Activated naive CD4-positive, alpha-beta T cell treated with anti-CD3 and anti-CD28 coated beads, Interleukin-2, amount 10 ng/mL, durations not matched to agents 7 days and 5 days (primary cell): ENCODE results near the gene AKIRIN2.
"Not testable (repeated sequence)": the region's sequence is repeated elsewhere in the genome, so short reads cannot be mapped to it uniquely, and the experiment has no call there.

Experiments used
- CTCF ChIA-PET: fragments of 350-600 bp; sonication (Branson Sonifier 250); formaldehyde crosslinking; loops from one replicate; lab custom pipeline; 2021; ENCODE audit warnings: antibody characterized with exemption; lab: Charles Lee
- DNase-seq: peaks from one replicate; pipeline ENCODE4 v3.0.0-alpha.2; 2020
- H3K27ac Mint-ChIP-seq: one replicate; pipeline ENCODE4 v1.8.0; 2021; ENCODE audit warnings: mild to moderate bottlenecking, moderate library complexity, mixed read lengths
- H3K27me3 Mint-ChIP-seq: one replicate; pipeline ENCODE4 v1.8.0; 2021; ENCODE audit warnings: mild to moderate bottlenecking, mixed read lengths
- H3K36me3 Mint-ChIP-seq: one replicate; pipeline ENCODE4 v1.8.0; 2021; ENCODE audit warnings: mixed read lengths
- H3K4me1 Mint-ChIP-seq: one replicate; pipeline ENCODE4 v1.8.0; 2021; ENCODE audit warnings: mixed read lengths
- H3K4me3 Mint-ChIP-seq: one replicate; pipeline ENCODE4 v1.8.0; 2021; ENCODE audit warnings: mild to moderate bottlenecking, moderate library complexity, mixed read lengths
- H3K9me3 Mint-ChIP-seq: one replicate; pipeline ENCODE4 v1.8.0; 2021; ENCODE audit warnings: mixed read lengths

AKIRIN2 gene

GRCh38 chr6:87687893-87688292 is 14.1 kb downstream of the AKIRIN2 start:
- H3K4me1 Mint-ChIP-seq, result peaks cover 31% of the 10 kb centered on the region
- peaks cover 28% of the 10 kb centered on the region for H3K36me3 Mint-ChIP-seq
- H3K9me3 Mint-ChIP-seq, H3K4me3 Mint-ChIP-seq, DNase-seq, H3K27me3 Mint-ChIP-seq, H3K27ac Mint-ChIP-seq, CTCF ChIA-PET: not testable (repeated sequence)

GRCh38 chr6:87687296-87687695 is 14.7 kb downstream of the AKIRIN2 start:
- peaks cover 35% of the 10 kb centered on the region for H3K4me1 Mint-ChIP-seq
- no peaks in the 10 kb centered on the region for H3K9me3 Mint-ChIP-seq
- H3K36me3 Mint-ChIP-seq, result peaks cover 32% of the 10 kb centered on the region
- H3K27ac Mint-ChIP-seq, result peak overlapping the region; percentile 11
- no peak for DNase-seq
- H3K4me3 Mint-ChIP-seq, result no peak overlapping the region
- H3K27me3 Mint-ChIP-seq, result no peaks in the 10 kb centered on the region
- CTCF ChIA-PET, result no interaction called here

- H3K9me3 Mint-ChIP-seq, CTCF ChIA-PET, DNase-seq, H3K27ac Mint-ChIP-seq, H3K4me3 Mint-ChIP-seq, H3K27me3 Mint-ChIP-seq: not testable (repeated sequence)
- Mint-ChIP-seq H3K4me1 (peaks cover 33% of the 10 kb centered on the region), H3K36me3 (peaks cover 37% of the 10 kb centered on the region)
Observed at GRCh38 chr6:87686636-87687205, 15.3 kb downstream of the AKIRIN2 start.

GRCh38 chr6:87684895-87685654 is 17.0 kb downstream of the AKIRIN2 start:
- CTCF ChIA-PET, result no interaction called here
- Mint-ChIP-seq H3K9me3 (no peaks in the 10 kb centered on the region), H3K4me1 (peaks cover 29% of the 10 kb centered on the region), H3K36me3 (peaks cover 37% of the 10 kb centered on the region), H3K27me3 (no peaks in the 10 kb centered on the region), H3K4me3 (no peak overlapping the region), H3K27ac (no peak overlapping the region)
- no peak for DNase-seq

- peaks cover 41% of the 10 kb centered on the region for H3K36me3 Mint-ChIP-seq
- no peak for DNase-seq
- H3K4me1 Mint-ChIP-seq, result peaks cover 29% of the 10 kb centered on the region
- CTCF ChIA-PET, result no interaction called here
- no peak overlapping the region for H3K27ac Mint-ChIP-seq
- H3K27me3 Mint-ChIP-seq, result no peaks in the 10 kb centered on the region
- no peak overlapping the region for H3K4me3 Mint-ChIP-seq
- H3K9me3 Mint-ChIP-seq, result no peaks in the 10 kb centered on the region
Observed at GRCh38 chr6:87683890-87684289, 18.1 kb downstream of the AKIRIN2 start.

- Mint-ChIP-seq H3K27ac (no peak overlapping the region), H3K36me3 (peaks cover 52% of the 10 kb centered on the region), H3K4me3 (no peak overlapping the region), H3K27me3 (no peaks in the 10 kb centered on the region), H3K4me1 (peaks cover 36% of the 10 kb centered on the region), H3K9me3 (no peaks in the 10 kb centered on the region)
- no peak for DNase-seq
- CTCF ChIA-PET, result no interaction called here
Observed at GRCh38 chr6:87682310-87682709, 19.7 kb downstream of the AKIRIN2 start.

- Mint-ChIP-seq H3K27me3 (no peaks in the 10 kb centered on the region), H3K9me3 (no peaks in the 10 kb centered on the region), H3K36me3 (peaks cover 64% of the 10 kb centered on the region), H3K4me3 (no peak overlapping the region), H3K4me1 (peaks cover 21% of the 10 kb centered on the region), H3K27ac (no peak overlapping the region)
- DNase-seq, result no peak
- CTCF ChIA-PET, result no interaction called here
Observed at GRCh38 chr6:87675004-87675681, 26.9 kb downstream of the AKIRIN2 start.

- Mint-ChIP-seq H3K36me3 (peaks cover 65% of the 10 kb centered on the region), H3K4me3 (no peak overlapping the region), H3K27ac (no peak overlapping the region), H3K4me1 (peaks cover 18% of the 10 kb centered on the region), H3K9me3 (no peaks in the 10 kb centered on the region), H3K27me3 (no peaks in the 10 kb centered on the region)
- DNase-seq, result no peak
- CTCF ChIA-PET, result no interaction called here
Observed at GRCh38 chr6:87674290-87674689, 27.7 kb downstream of the AKIRIN2 start.

- Mint-ChIP-seq H3K27me3 (no peaks in the 10 kb centered on the region), H3K4me3 (no peak overlapping the region), H3K4me1 (peaks cover 18% of the 10 kb centered on the region), H3K9me3 (no peaks in the 10 kb centered on the region), H3K36me3 (peaks cover 61% of the 10 kb centered on the region), H3K27ac (no peak overlapping the region)
- CTCF ChIA-PET, result interaction anchor here (1.2 to 1.3 kb wide), 2 partner anchors 11 to 24 kb away, joined by 3 to 4 read pairs; no protein-coding TSS in a partner anchor
- DNase-seq, result no peak
Observed at GRCh38 chr6:87673237-87673636, 28.8 kb downstream of the AKIRIN2 start.

- H3K27me3 Mint-ChIP-seq, result no peaks in the 10 kb centered on the region
- peaks cover 57% of the 10 kb centered on the region for H3K36me3 Mint-ChIP-seq
- no peak overlapping the region for H3K4me3 Mint-ChIP-seq
- H3K9me3 Mint-ChIP-seq, result no peaks in the 10 kb centered on the region
- H3K4me1 Mint-ChIP-seq, result peaks cover 14% of the 10 kb centered on the region
- CTCF ChIA-PET, result interaction anchor here (1.2 to 1.3 kb wide), 2 partner anchors 10 to 25 kb away, joined by 3 to 4 read pairs; no protein-coding TSS in a partner anchor
- no peak for DNase-seq
- H3K27ac Mint-ChIP-seq, result no peak overlapping the region
Observed at GRCh38 chr6:87672641-87673040, 29.4 kb downstream of the AKIRIN2 start.

- no peak for DNase-seq
- no peak overlapping the region for H3K4me3 Mint-ChIP-seq
- H3K36me3 Mint-ChIP-seq, result peaks cover 59% of the 10 kb centered on the region
- H3K27ac Mint-ChIP-seq, result no peak overlapping the region
- peaks cover 15% of the 10 kb centered on the region for H3K4me1 Mint-ChIP-seq
- H3K27me3 Mint-ChIP-seq, result no peaks in the 10 kb centered on the region
- no peaks in the 10 kb centered on the region for H3K9me3 Mint-ChIP-seq
- CTCF ChIA-PET, result no interaction called here
Observed at GRCh38 chr6:87671555-87672029, 30.4 kb downstream of the AKIRIN2 start.

GRCh38 chr6:87670707-87671106 is 31.3 kb downstream of the AKIRIN2 start:
- DNase-seq, result no peak

GRCh38 chr6:87669051-87669450 is 33.0 kb downstream of the AKIRIN2 start:
- H3K27me3 Mint-ChIP-seq, result no peaks in the 10 kb centered on the region
- CTCF ChIA-PET, result interaction anchor here (0.6 to 1.3 kb wide), 3 partner anchors 10 to 32 kb away, joined by 3 to 5 read pairs (median 3); no protein-coding TSS in a partner anchor
- H3K4me3 Mint-ChIP-seq, result no peak overlapping the region
- no peak overlapping the region for H3K27ac Mint-ChIP-seq
- H3K9me3 Mint-ChIP-seq, result no peaks in the 10 kb centered on the region
- peaks cover 42% of the 10 kb centered on the region for H3K36me3 Mint-ChIP-seq
- peaks cover 15% of the 10 kb centered on the region for H3K4me1 Mint-ChIP-seq
- no peak for DNase-seq

More at GRCh38 chr6:87670707-87671106, 31.3 kb downstream of the AKIRIN2 start:
- no peaks in the 10 kb centered on the region for H3K9me3 Mint-ChIP-seq
- peaks cover 15% of the 10 kb centered on the region for H3K4me1 Mint-ChIP-seq
- CTCF ChIA-PET, result no interaction called here
- H3K27me3 Mint-ChIP-seq, result no peaks in the 10 kb centered on the region
- H3K27ac Mint-ChIP-seq, result peak overlapping the region; percentile 59
- no peak overlapping the region for H3K4me3 Mint-ChIP-seq
- H3K36me3 Mint-ChIP-seq, result peaks cover 54% of the 10 kb centered on the region

GRCh38 chr6:87668013-87668412 is 34.0 kb downstream of the AKIRIN2 start:
- peaks cover 15% of the 10 kb centered on the region for H3K4me1 Mint-ChIP-seq
- CTCF ChIA-PET, result no interaction called here
- DNase-seq, result no peak
- peaks cover 44% of the 10 kb centered on the region for H3K36me3 Mint-ChIP-seq
- H3K27me3 Mint-ChIP-seq, result no peaks in the 10 kb centered on the region
- H3K9me3 Mint-ChIP-seq, result no peaks in the 10 kb centered on the region
- H3K27ac Mint-ChIP-seq, result no peak overlapping the region
- no peak overlapping the region for H3K4me3 Mint-ChIP-seq
